HCT116 (cell line): ENCODE measurements around the gene SLC38A2. TPM values are rescaled to one million over a fixed set of nuclear protein-coding genes. Genes with fewer than 3 reads are reported as not detected.

ENCODE experiments used
- ATAC-seq: fragments of 200-7000 bp; cut with Tn5 transposase; 2 replicates; pipeline ENCODE4 v1.9.1; 2020; ENCODE audit warnings: mild to moderate bottlenecking, moderate library complexity
- BruUV-seq: library from RNA; stranded (reverse); fragments of 400-500 nt; replicated peaks from 2 replicates; lab custom pipeline; 2021; lab: Mats Ljungman, UMichigan
- CTCF ChIA-PET: fragments of 300-600 bp; sonication (Branson Sonifier 250); formaldehyde crosslinking; loops from one replicate; lab custom pipeline; 2021; ENCODE audit warnings: antibody characterized with exemption; lab: Charles Lee
- POLR2A ChIA-PET: fragments of 300-600, 350-600 bp; sonication (Branson Sonifier 250); formaldehyde crosslinking; loops from one replicate; lab custom pipeline; 2021; ENCODE audit warnings: antibody characterized with exemption; lab: Charles Lee
- RAD21 ChIA-PET, 2 experiments: fragments of 300-600 bp; sonication (Branson Sonifier 250); formaldehyde crosslinking; loops; one replicate each; lab custom pipeline; 2023; ENCODE audit warnings: low total read pairs in 2 of 2; ENCODE audit not compliant: uncharacterized antibody in 2 of 2, unreplicated experiment in 2 of 2, low non-redundant PET in 1 of 2; lab: Charles Lee
- DNase-seq: peaks from one replicate; pipeline ENCODE4 v3.0.0-alpha.2; 2010; ENCODE audit warnings: low read depth, low spot score
- H2AFZ ChIP-seq: fragments of 200-600 bp; shearing (Covaris generic), sonication (generic); 2 replicates; pipeline ENCODE4 v1.6.1; 2017; ENCODE audit warnings: low read depth, mixed run types, mixed read lengths, antibody characterized with exemption, low read length; ENCODE audit not compliant: poor library complexity, severe bottlenecking
- H3K27ac ChIP-seq: 2 replicates; pipeline ENCODE4 v1.5.1; 2012; ENCODE audit warnings: low read depth, low read length
- H3K27me3 ChIP-seq: fragments of 200-600 bp; sonication (generic); 2 replicates; pipeline ENCODE4 v1.6.1; 2016; ENCODE audit warnings: mixed run types, low read length, mixed read lengths; ENCODE audit not compliant: insufficient read depth
- H3K36me3 ChIP-seq, 2 experiments: fragments of 200-500 bp in 1 of 2; fragments of 200-600 bp in 1 of 2; sonication (Bioruptor generic) in 1 of 2; sonication (generic) in 1 of 2; 2 replicates each; pipeline versions ENCODE4 v1.5.1 to v1.6.1; 2014 to 2016; ENCODE audit warnings: low read length in 2 of 2, inconsistent platforms in 1 of 2, mixed read lengths in 1 of 2, mixed run types in 1 of 2; ENCODE audit not compliant: insufficient read depth in 2 of 2, control insufficient read depth in 1 of 2
- H3K4me1 ChIP-seq, 2 experiments: fragments of 200-600 bp in 1 of 2; sonication (generic) in 1 of 2; 2 replicates each; pipeline versions ENCODE4 v1.5.1 to v1.6.1; 2012 to 2017; ENCODE audit warnings: low read length in 2 of 2, inconsistent platforms in 1 of 2, mild to moderate bottlenecking in 1 of 2, mixed read lengths in 1 of 2, mixed run types in 1 of 2, moderate library complexity in 1 of 2; ENCODE audit not compliant: insufficient read depth in 2 of 2, control insufficient read depth in 1 of 2
- H3K4me2 ChIP-seq: fragments of 200-600 bp; sonication (generic); 2 replicates; pipeline ENCODE4 v1.6.1; 2017; ENCODE audit warnings: mixed run types, low read length, mixed read lengths
- H3K4me3 ChIP-seq, 2 experiments: fragments of 200-600 bp in 1 of 2; sonication (generic) in 1 of 2; replicated peaks in 1 of 2; 2 replicates each; pipeline ENCODE4 v1.5.1; 2011 to 2016; ENCODE audit warnings: low read length in 2 of 2, control low read depth in 1 of 2, low read depth in 1 of 2, mild to moderate bottlenecking in 1 of 2, mixed read lengths in 1 of 2, mixed run types in 1 of 2
- H3K79me2 ChIP-seq: fragments of 200-600 bp; sonication (generic); 2 replicates; pipeline ENCODE4 v1.6.1; 2017; ENCODE audit warnings: mild to moderate bottlenecking, mixed run types, low read length, moderate library complexity, mixed read lengths; ENCODE audit not compliant: insufficient read depth
- H3K9ac ChIP-seq: fragments of 200-600 bp; sonication (generic); 2 replicates; pipeline ENCODE4 v1.6.1; 2016; ENCODE audit warnings: low read length, mixed read lengths
- H3K9me2 ChIP-seq: fragments of 200-600 bp; sonication (generic), shearing (Covaris generic); 2 replicates; pipeline ENCODE4 v1.6.1; 2017; ENCODE audit warnings: mixed run types, mild to moderate bottlenecking, moderate library complexity; ENCODE audit not compliant: insufficient read depth
- H3K9me3 ChIP-seq, 2 experiments: fragments of 200-500 bp in 1 of 2; fragments of 200-600 bp in 1 of 2; sonication (Bioruptor generic) in 1 of 2; sonication (generic) in 1 of 2; 2 replicates each; pipeline ENCODE4 v1.6.1; 2014 to 2017; ENCODE audit warnings: low read length in 2 of 2, mixed read lengths in 2 of 2, inconsistent platforms in 1 of 2, low read depth in 1 of 2, mild to moderate bottlenecking in 1 of 2, mixed run types in 1 of 2, moderate library complexity in 1 of 2; ENCODE audit not compliant: control insufficient read depth in 1 of 2, insufficient read depth in 1 of 2
- H4K20me1 ChIP-seq: fragments of 200-600 bp; sonication (generic), shearing (Covaris generic); 2 replicates; pipeline ENCODE4 v1.6.1; 2017; ENCODE audit warnings: mixed run types, mild to moderate bottlenecking, moderate library complexity; ENCODE audit not compliant: insufficient read depth
- CBX3 ChIP-seq: IDR thresholded peaks from 2 replicates; pipeline ENCODE4 v1.6.1; 2012; ENCODE audit warnings: low read depth
- EGR1 ChIP-seq: IDR thresholded peaks from 2 replicates; pipeline ENCODE4 v1.6.1; 2012; ENCODE audit warnings: low read depth
- ELF1 ChIP-seq: IDR thresholded peaks from 2 replicates; pipeline ENCODE4 v1.6.1; 2012; ENCODE audit warnings: low read depth, borderline replicate concordance
- EZH2 ChIP-seq: fragments of 200-600 bp; sonication (generic); IDR thresholded peaks from 2 replicates; pipeline ENCODE4 v1.6.1; 2017; ENCODE audit warnings: antibody characterized with exemption, mixed run types
- JUND ChIP-seq: IDR thresholded peaks from 2 replicates; pipeline ENCODE4 v1.6.1; 2012
- RAD21 ChIP-seq: IDR thresholded peaks from 2 replicates; pipeline ENCODE4 v1.6.1; 2012; ENCODE audit warnings: low read depth, mild to moderate bottlenecking
- REST ChIP-seq: IDR thresholded peaks from 2 replicates; pipeline ENCODE4 v1.6.1; 2012; ENCODE audit warnings: low read depth
- ZFX ChIP-seq: fragments of 450-650 bp; IDR thresholded peaks from 2 replicates; pipeline ENCODE4 v1.6.1; 2017
- ZNF274 ChIP-seq: fragments of 200-500 bp; sonication (Bioruptor generic); IDR thresholded peaks from 2 replicates; pipeline ENCODE4 v1.6.1; 2014; ENCODE audit warnings: mild to moderate bottlenecking, low read depth, low read length, inconsistent platforms
- intact Hi-C: fragments of 100-400 bp; cut with micrococcal nuclease; formaldehyde crosslinking; loops from 2 replicates; pipeline ENCODE4 v1.10.0; 2022
- total RNA-seq: library from RNA; stranded (reverse); gene quantifications from one replicate; pipeline ENCODE4 v1.2.1, GENCODE V29; 2021; ENCODE audit not compliant: unreplicated experiment

Gene SLC38A2
- total RNA-seq, 1 experiment from 2014 or later, result 1,049 TPM

GRCh38 chr12:46402941-46403718 lies 30.6 kb upstream of the SLC38A2 start:
- H3K27me3 ChIP-seq, result no peaks in the 10 kb centered on the region
- H3K79me2 ChIP-seq, result no peaks in the 10 kb centered on the region
- POLR2A ChIA-PET, result interaction anchor here (0.9 kb wide), 1 partner anchor 71 kb away, joined by 3 read pairs; no protein-coding TSS in a partner anchor
- DNase-seq (no peak), ATAC-seq (no peak)
- H3K4me2 ChIP-seq, result no peak overlapping the region
- H3K27ac ChIP-seq, result no peak overlapping the region
- no TSS peak for BruUV-seq
- H3K36me3 ChIP-seq, result no peaks in the 10 kb centered on the region
- TF ChIP-seq EGR1 (no peak), JUND (no peak), ZNF274 (no peak), ZFX (no peak), EZH2 (no peak), CBX3 (no peak)
- TF ChIP-seq, all 23 proteins: peak for 0
- no peaks in the 10 kb centered on the region for H3K9me3 ChIP-seq
- no peaks in the 10 kb centered on the region for H4K20me1 ChIP-seq
- intact Hi-C loops, result no loop called here
- H2AFZ ChIP-seq, result no peak overlapping the region
- H3K4me3 ChIP-seq, result no peak overlapping the region
- CTCF ChIA-PET, result no interaction called here
- no peak overlapping the region for H3K9ac ChIP-seq
- RAD21 ChIA-PET, result no interaction called here
- peaks cover 13 to 17% of the 10 kb centered on the region in 2 experiments for H3K4me1 ChIP-seq
- no peaks in the 10 kb centered on the region for H3K9me2 ChIP-seq

GRCh38 chr12:46402451-46402850 lies 29.9 kb upstream of the SLC38A2 start:
- CTCF ChIA-PET, result no interaction called here

More at GRCh38 chr12:46402451-46402850, 29.9 kb upstream of the SLC38A2 start:
- intact Hi-C loops, result no loop called here
- Histone ChIP-seq H4K20me1 (no peaks in the 10 kb centered on the region), H3K27me3 (no peaks in the 10 kb centered on the region), H3K4me2 (no peak overlapping the region; the same call in 1 of the 2 replicates), H2AFZ (no peak overlapping the region), H3K36me3 (no peaks in the 10 kb centered on the region), H3K79me2 (no peaks in the 10 kb centered on the region), H3K9ac (no peak overlapping the region), H3K27ac (no peak overlapping the region), H3K9me2 (no peaks in the 10 kb centered on the region), H3K4me1 (peaks cover 13 to 17% of the 10 kb centered on the region in 2 experiments), H3K4me3 (no peak overlapping the region), H3K9me3 (no peaks in the 10 kb centered on the region)
- RAD21 ChIA-PET, result no interaction called here
- POLR2A ChIA-PET, result interaction anchor here (0.9 kb wide), 1 partner anchor 72 kb away, joined by 3 read pairs; no protein-coding TSS in a partner anchor
- DNase-seq, result no peak
- TF ChIP-seq RAD21 (no peak), JUND (no peak), REST (no peak), ELF1 (no peak)
- ATAC-seq, result 0 out of 2 replicates have a peak, but pooled peaks have one; percentile 46
- no TSS peak for BruUV-seq
